Uterus (tissue), 4 donors: ENCODE results near the gene TBCD. TPM values are rescaled to one million over a fixed set of nuclear protein-coding genes. Genes with fewer than 3 reads are reported as not detected.

Experiments used
- DNase-seq, 2 donors: peaks; one replicate each; pipeline ENCODE4 v3.0.0-alpha.2; 2019 to 2020
- H3K27ac ChIP-seq, 2 donors: fragments of 200-600 bp; sonication (generic); 1 replicate in 1 of 2; 2 replicates in 1 of 2; pipeline ENCODE4 v1.5.1; 2016 to 2018
- H3K27me3 ChIP-seq, 2 donors: fragments of 200-600 bp; sonication (generic); one replicate each; pipeline ENCODE4 v1.5.1; 2018 to 2019; ENCODE audit warnings: control low read depth in 1 of 2
- H3K36me3 ChIP-seq, 2 donors: fragments of 200-600 bp; sonication (generic); one replicate each; pipeline ENCODE4 v1.5.1; 2019; ENCODE audit warnings: control low read depth in 1 of 2
- H3K4me1 ChIP-seq, 2 donors: fragments of 200-600 bp; sonication (generic); one replicate each; pipeline ENCODE4 v1.5.1; 2018 to 2019; ENCODE audit warnings: control low read depth in 1 of 2
- H3K4me3 ChIP-seq, 2 donors: fragments of 200-600 bp; sonication (generic); 1 replicate in 1 of 2; 2 replicates in 1 of 2; pipeline ENCODE4 v1.5.1; 2018 to 2019; ENCODE audit warnings: mild to moderate bottlenecking in 1 of 2
- H3K9me3 ChIP-seq, 2 donors: fragments of 200-600 bp; sonication (generic); one replicate each; pipeline ENCODE4 v1.5.1; 2019; ENCODE audit warnings: control low read depth in 1 of 2
- POLR2A ChIP-seq, 2 donors: fragments of 450-650 bp; IDR thresholded peaks; one replicate each; pipeline ENCODE4 v1.6.1; 2016; ENCODE audit warnings: antibody characterized with exemption in 2 of 2, mild to moderate bottlenecking in 1 of 2, moderate library complexity in 1 of 2
- intact Hi-C: fragments of 100-400 bp; cut with DNase I; formaldehyde crosslinking; loops from one replicate; pipeline ENCODE4 v1.15.1; 2023; ENCODE audit warnings: low total_unique reads
- total RNA-seq, 4 donors: library from RNA; depleted of rRNA in 3 of 4; stranded (reverse); fragments of >200 nt in 3 of 4; gene quantifications; one replicate each; pipeline versions ENCODE4 v1.1.0 to v1.2.4, GENCODE V29; 2014 to 2023
- TF ChIP-seq, protein P1 (sequence below), 4 experiments: fragments of 200-600 bp in 2 of 4; fragments of 450-650 bp in 2 of 4; sonication (generic) in 2 of 4; IDR thresholded peaks; one replicate each; pipeline ENCODE4 v1.5.1; 2016 to 2019; ENCODE audit warnings: antibody characterized with exemption in 4 of 4, mild to moderate bottlenecking in 2 of 4, moderate library complexity in 1 of 4
- donor health status: DM: yes; HTN: yes; CAD: no.

The TBCD gene
- total RNA-seq, 4 donors from 2014 or later, result 35.9 to 142 (median 61.3) TPM

DNA sequence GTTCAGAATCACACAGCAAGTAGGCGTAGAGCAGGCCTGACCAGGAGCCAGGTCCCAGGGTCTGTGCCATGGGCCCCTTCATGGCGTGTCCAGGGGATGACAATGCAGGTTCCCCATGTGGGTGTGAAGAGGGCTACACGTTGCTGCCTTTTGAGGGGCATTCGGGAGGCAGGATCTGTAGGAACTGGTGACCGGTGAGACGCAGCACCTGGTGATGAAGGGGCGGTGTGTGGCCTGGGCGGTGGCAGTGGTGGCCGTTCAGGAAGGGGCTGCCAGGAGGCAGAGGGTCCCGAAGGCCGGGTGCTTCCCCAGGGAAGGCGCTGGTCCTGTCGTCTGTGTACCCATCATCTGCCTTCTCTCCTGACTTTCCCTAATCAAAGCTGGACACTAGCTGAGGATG is 53.4 kb downstream of the TBCD start:
- H3K27me3 ChIP-seq, result no peaks in the 10 kb centered on the region
- no peak for DNase-seq
- TF ChIP-seq, protein P1, sequence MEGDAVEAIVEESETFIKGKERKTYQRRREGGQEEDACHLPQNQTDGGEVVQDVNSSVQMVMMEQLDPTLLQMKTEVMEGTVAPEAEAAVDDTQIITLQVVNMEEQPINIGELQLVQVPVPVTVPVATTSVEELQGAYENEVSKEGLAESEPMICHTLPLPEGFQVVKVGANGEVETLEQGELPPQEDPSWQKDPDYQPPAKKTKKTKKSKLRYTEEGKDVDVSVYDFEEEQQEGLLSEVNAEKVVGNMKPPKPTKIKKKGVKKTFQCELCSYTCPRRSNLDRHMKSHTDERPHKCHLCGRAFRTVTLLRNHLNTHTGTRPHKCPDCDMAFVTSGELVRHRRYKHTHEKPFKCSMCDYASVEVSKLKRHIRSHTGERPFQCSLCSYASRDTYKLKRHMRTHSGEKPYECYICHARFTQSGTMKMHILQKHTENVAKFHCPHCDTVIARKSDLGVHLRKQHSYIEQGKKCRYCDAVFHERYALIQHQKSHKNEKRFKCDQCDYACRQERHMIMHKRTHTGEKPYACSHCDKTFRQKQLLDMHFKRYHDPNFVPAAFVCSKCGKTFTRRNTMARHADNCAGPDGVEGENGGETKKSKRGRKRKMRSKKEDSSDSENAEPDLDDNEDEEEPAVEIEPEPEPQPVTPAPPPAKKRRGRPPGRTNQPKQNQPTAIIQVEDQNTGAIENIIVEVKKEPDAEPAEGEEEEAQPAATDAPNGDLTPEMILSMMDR (IDR thresholded peaks at IDR 0.05), result no peak
- TF ChIP-seq POLR2A (IDR thresholded peaks at IDR 0.05), result no peak
- peak overlapping the region; percentile 80 to 87 for H3K27ac ChIP-seq
- H3K4me3 ChIP-seq, result no peak overlapping the region
- H3K9me3 ChIP-seq, result no peaks in the 10 kb centered on the region
- no peaks in the 10 kb centered on the region for H3K36me3 ChIP-seq
- intact Hi-C loops, result no loop called here
- H3K4me1 ChIP-seq, result peaks cover 3 to 6% of the 10 kb centered on the region in 2 donors

DNA sequence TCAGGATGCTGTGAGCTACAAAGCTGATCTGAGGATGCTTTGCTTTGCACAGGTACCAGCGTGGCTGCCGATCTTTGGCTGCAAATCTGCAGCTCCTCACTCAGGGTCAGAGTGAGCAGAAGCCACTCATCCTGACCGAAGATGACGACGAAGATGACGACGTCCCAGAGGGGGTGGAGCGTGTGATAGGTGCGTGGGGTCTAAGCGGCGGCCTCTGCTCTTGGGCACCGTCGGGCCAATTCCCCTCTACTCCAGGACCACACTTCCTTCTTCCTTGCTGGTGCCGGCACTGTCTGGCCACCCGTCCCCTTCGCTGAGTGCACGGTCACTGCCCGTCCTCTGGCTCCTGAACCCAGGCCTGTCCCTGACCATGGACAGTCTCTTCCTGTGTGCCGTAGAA is 54.0 kb downstream of the TBCD start:
- peaks cover 3 to 6% of the 10 kb centered on the region in 2 donors for H3K4me1 ChIP-seq
- no peak overlapping the region for H3K27ac ChIP-seq
- no peaks in the 10 kb centered on the region for H3K9me3 ChIP-seq
- H3K36me3 ChIP-seq, result no peaks in the 10 kb centered on the region
- no peak for TF ChIP-seq POLR2A (IDR thresholded peaks at IDR 0.05)
- TF ChIP-seq, protein P1 (IDR thresholded peaks at IDR 0.05), result no peak
- intact Hi-C loops, result no loop called here
- no peaks in the 10 kb centered on the region for H3K27me3 ChIP-seq
- H3K4me3 ChIP-seq, result no peak overlapping the region
- DNase-seq, result no peak

DNA sequence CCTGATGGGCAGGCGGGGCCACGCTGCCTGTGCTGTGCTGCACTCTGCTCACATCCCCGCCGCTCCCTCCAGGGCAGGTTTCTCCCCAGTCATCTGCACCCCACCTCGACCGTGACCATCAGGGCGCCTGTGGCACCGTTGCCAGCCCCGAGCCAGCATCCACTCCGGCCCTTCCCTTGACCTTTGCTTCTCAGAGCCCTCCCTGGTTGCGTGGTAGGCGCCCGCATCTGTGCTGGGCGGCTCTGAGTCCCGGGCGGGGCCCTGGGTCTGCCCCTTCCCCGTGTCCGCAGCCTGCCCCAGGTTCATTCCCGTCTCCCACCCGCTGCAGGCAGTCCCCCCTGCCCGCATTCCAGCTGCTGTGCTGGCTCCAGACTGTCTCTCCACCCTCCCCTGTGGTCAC is 54.8 kb downstream of the TBCD start:
- H3K4me1 ChIP-seq, result peaks cover 3 to 6% of the 10 kb centered on the region in 2 donors
- no peak for DNase-seq
- H3K36me3 ChIP-seq, result no peaks in the 10 kb centered on the region
- no peaks in the 10 kb centered on the region for H3K27me3 ChIP-seq
- intact Hi-C loops, result no loop called here
- H3K9me3 ChIP-seq, result no peaks in the 10 kb centered on the region
- TF ChIP-seq POLR2A (IDR thresholded peaks at IDR 0.05), result no peak
- TF ChIP-seq, protein P1 (IDR thresholded peaks at IDR 0.05), result no peak
- H3K4me3 ChIP-seq, result no peak overlapping the region
- no peak overlapping the region for H3K27ac ChIP-seq

DNA sequence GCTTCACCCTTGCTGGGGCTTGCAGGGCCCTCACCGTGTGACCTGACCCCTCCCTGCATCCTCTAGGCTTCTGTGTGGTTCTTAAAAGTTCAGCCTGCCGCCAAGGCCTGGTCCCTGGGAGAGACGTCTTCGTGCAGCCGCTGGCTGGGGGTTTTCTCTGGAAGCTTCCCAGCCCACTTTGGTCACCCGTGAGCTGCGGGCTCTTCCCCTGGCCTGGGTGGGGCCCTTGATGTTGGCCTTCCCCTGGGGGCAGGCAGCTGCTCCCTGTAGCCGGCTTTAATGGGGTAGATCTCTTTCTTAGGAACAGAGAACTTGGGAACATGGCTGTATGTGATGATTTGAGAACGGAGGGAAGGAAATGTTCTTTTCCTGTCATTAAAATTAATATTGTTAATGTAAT is 55.2 kb downstream of the TBCD start:
- intact Hi-C loops, result no loop called here
- no peak overlapping the region for H3K27ac ChIP-seq

DNA sequence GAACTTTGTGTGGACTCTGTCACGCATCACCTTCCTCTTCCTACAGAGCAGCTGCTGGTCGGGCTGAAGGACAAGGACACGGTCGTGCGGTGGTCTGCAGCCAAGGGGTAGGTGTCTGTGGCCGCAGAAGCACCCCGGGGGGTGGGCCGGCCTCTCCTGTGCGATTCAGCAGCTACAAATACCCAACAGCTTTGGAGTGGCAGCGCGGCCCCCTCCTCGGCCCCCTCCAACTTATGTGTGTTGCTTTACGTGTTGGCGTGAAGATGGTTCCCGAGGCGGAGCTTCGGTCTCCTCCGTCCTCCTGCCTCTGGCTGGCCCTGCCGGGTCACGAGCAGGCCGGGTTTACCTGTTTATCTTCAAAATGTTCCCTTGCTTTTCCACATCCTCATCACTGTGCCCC is 55.7 kb downstream of the TBCD start:
- Histone ChIP-seq H3K9me3 (no peaks in the 10 kb centered on the region), H3K27ac (no peak overlapping the region), H3K4me1 (peaks cover 3 to 6% of the 10 kb centered on the region in 2 donors), H3K4me3 (no peak overlapping the region), H3K27me3 (no peaks in the 10 kb centered on the region), H3K36me3 (no peaks in the 10 kb centered on the region)
- no peak for TF ChIP-seq POLR2A (IDR thresholded peaks at IDR 0.05)
- TF ChIP-seq, protein P1 (IDR thresholded peaks at IDR 0.05), result no peak
- intact Hi-C loops, result no loop called here
- DNase-seq, result no peak

More for the DNA sequence above, 55.2 kb downstream of the TBCD start:
- H3K9me3 ChIP-seq, result no peaks in the 10 kb centered on the region
- no peaks in the 10 kb centered on the region for H3K27me3 ChIP-seq
- no peak for TF ChIP-seq POLR2A (IDR thresholded peaks at IDR 0.05)
- TF ChIP-seq, protein P1 (IDR thresholded peaks at IDR 0.05), result no peak
- H3K36me3 ChIP-seq, result no peaks in the 10 kb centered on the region
- DNase-seq, result no peak
- H3K4me3 ChIP-seq, result no peak overlapping the region
- H3K4me1 ChIP-seq, result peaks cover 3 to 6% of the 10 kb centered on the region in 2 donors
